Activated effector memory CD4-positive, alpha-beta T cell treated with anti-CD3 and anti-CD28 coated beads, Interleukin-2, amount 50 U/mL, for 16 hours (primary cell): ENCODE data around the gene CEP68.
A peak's percentile ranks its signal among the peaks of the same experiment; 100 is the strongest.

ENCODE experiments used
- DNase-seq: peaks from one replicate; pipeline ENCODE4 v3.0.0-alpha.2; 2020

Gene CEP68

GRCh38 chr2:65059071-65059470 is 2.9 kb downstream of the CEP68 start:
- no peak for DNase-seq

GRCh38 chr2:65061146-65061909 is 5.1 kb downstream of the CEP68 start:
- no peak for DNase-seq

GRCh38 chr2:65061910-65062339 is 5.7 kb downstream of the CEP68 start:
- DNase-seq, result no peak

- DNase-seq, result no peak
Measured at GRCh38 chr2:65062843-65063825, 6.9 kb downstream of the CEP68 start.

- DNase-seq, result peak; percentile 67
Measured at GRCh38 chr2:65064728-65065552, 8.7 kb downstream of the CEP68 start.

GRCh38 chr2:65067806-65068553 is 11.8 kb downstream of the CEP68 start:
- DNase-seq, result no peak

DNA sequence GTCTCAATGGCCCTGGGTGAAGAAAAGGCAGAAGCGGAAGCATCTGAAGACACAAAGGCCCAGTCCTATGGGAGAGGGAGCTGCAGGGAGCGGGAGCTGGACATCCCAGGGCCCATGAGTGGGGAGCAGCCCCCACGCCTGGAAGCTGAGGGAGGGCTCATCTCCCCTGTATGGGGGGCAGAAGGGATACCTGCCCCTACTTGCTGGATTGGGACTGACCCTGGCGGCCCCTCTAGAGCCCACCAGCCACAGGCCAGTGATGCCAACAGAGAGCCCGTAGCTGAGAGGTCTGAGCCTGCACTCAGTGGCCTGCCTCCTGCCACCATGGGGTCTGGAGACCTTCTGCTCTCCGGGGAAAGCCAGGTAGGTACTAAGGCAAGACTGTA is 13.2 kb downstream of the CEP68 start:
- no peak for DNase-seq

DNA sequence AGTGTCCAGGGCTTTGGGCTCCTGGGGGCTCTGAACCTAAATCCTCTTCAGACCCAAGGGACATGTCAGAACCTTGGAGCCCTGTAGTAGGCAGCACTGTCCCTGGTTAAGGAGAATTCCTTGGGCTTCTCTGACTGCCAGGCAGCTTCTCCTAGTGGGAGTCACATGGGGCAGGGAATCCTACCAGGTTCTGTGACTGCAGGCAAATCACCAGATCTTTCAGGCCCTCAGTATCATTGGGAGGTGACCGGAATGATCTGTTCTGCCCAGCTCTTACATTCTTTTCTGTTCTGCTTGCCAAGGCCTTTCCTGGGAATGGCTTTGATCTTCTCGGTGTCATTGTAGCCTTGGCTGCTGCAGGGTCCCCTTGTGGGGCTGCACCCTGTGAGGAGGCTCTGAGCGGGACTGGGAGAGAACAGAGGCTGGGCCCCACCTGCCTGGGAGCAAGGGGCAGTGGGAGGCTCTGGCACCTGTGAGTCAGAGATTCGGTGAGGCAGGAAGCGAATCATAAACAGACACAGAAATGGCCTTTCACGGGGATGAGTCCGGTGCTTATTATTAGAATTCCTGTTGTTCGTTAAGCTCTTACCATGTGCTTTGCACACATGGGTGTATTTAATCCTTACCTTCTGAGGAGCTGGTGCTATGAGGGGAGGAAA is 14.1 kb downstream of the CEP68 start:
- peak; percentile 61 for DNase-seq

GRCh38 chr2:65070856-65071255 is 14.6 kb downstream of the CEP68 start:
- DNase-seq, result peak; percentile 52

- DNase-seq, result peak; percentile 47
Measured at GRCh38 chr2:65071499-65072180, 15.4 kb downstream of the CEP68 start.

DNA sequence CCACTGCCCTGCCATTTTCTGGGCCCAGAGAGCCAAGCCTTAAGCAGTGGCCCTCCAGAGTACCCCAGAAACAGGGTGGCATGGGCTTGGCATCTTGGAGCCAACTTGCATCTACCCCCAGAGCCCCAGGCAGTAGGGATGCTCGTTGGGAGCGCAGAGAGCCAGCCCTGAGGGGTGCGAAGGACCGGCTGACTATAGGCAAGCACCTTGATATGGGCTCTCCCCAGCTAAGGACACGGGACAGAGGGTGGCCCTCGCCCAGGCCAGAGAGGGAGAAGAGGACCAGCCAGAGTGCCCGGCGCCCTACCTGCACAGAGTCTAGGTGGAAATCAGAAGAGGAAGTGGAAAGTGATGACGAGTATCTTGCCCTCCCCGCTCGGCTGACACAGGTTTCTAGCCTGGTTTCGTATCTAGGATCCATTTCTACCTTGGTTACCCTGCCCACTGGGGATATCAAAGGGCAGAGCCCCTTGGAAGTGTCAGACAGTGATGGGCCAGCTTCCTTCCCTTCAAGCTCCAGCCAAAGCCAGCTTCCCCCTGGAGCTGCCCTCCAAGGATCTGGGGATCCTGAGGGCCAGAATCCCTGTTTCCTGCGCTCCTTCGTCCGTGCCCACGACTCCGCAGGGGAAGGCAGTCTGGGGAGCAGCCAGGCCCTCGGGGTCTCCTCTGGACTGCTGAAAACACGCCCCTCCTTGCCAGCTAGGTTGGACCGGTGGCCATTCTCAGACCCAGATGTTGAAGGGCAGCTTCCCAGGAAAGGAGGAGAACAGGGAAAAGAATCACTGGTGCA is 16.2 kb downstream of the CEP68 start:
- DNase-seq, result peak; percentile 45

DNA sequence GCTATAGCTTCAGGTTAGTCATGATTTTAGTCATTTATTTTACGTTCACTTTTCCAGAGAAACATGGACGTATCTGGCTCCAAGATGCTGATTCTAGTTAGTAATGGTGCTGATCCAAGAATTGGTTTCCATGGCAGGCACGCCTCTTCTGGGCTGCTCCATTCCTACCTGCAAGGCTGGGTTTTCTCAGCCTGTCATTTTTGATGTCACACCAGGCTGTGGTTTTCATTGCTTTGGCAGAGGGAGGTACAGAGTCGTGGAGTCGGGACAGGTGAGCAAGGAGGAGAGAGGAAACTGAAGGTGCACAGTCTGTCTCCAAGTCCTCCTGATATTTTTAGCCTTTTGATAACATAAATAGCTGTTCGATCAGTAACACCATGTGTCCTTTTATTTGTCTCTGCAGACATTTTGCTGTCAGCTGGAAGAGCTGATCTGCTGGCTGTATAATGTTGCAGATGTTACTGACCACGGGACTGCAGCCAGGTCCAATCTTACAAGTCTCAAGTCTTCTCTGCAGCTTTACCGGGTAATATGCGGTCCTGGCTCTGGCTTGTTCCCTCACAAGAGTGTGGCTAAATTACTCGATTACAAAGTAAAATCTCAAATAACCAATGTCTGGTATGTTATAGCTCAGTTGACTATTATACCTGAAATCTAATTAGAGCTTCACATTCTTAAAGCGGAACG is 17.8 kb downstream of the CEP68 start:
- DNase-seq, result peak; percentile 36

GRCh38 chr2:65075176-65075575 is 19.0 kb downstream of the CEP68 start:
- no peak for DNase-seq

DNA sequence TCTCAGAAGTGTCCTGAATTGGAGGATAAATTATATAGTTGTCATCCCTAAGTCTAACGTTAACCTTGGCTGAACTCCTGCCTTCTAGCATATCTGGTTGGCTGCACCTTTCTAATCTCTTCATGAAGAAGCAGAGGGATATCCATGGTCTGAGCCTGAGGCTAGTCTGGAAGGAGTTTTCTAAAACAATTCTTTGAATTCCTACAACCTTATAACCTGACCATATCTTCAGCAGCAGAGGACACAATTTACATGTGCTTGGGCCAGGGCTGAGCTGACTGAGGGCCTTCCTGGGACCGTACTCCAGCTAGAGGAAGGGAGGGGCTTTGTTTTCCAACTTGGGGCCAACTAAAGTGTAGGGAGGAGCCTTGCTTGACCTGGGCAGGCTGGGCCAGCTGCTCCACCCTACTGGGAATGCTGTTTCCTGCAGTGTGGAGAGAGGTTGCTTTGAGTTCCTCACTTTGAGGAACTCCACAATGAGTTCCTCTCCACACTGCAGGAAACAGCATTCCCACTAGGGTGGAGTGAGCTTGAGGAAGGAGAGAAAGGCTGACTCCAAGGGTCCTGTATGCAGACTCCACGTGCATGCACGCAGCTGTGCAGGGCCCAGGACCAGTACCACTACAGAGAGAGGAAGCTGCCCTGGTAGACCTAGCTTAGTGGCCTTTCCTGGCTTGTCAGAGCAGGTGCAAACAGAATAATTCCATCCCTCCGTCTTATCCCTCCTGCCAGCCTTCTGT is 19.6 kb downstream of the CEP68 start:
- DNase-seq, result peak; percentile 43

DNA sequence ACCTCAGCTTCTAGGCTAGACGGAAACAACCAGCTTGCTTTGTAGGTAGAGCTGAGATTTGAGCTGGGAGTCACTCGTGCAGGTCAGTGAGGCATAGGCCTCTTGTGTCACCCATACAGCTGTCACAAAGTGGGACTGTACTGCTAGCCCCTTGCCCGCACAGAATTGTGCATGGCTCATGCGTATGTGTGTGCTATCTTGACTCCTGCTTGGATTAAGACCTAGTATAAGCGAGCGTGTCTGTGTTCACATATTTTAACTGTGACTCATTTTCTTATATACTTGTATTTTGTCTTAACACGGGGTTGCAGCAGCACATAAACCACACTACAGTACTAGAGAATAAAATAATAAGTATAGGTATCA is 20.1 kb downstream of the CEP68 start:
- peak; percentile 37 for DNase-seq

DNA sequence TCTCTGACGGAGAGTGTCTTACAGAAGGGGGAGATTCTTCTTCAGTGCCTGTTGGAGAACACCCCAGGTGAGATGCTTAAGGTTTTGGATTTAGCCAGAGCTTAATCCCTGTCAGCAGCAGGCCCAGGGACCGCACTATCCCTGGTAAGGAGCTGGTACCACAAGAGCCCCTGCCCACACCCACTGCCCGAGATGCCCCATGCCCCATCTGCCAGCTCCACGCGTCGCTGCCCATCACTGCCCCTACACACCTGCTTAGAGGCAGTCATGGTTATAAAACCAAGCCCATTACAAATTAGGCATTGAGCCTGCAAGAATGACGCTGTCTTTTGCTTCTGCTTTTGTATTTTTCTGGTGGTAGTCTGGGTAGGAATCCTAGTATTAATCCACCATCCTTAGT is 21.7 kb downstream of the CEP68 start:
- DNase-seq, result peak; percentile 52

DNA sequence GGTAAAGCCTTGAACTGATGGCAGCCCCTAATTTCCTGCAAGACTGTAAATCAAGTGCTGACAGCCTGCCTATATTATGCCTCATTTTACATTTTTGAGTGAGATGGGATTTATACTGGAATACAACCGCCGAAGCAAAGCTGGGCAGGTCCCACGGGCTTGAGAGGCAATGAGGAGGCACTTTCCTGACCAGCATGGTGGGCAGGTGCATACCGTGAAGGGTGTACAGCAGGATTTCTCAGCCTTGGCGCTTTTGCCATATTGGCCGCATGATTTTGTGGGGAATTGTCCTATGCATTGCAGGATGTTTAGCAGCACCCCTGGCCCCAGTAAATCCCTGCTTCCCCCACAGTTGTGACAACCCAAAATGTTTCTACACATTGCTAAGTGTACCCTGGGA is 22.8 kb downstream of the CEP68 start:
- no peak for DNase-seq

GRCh38 chr2:65081232-65081685 is 25.0 kb downstream of the CEP68 start:
- no peak for DNase-seq

DNA sequence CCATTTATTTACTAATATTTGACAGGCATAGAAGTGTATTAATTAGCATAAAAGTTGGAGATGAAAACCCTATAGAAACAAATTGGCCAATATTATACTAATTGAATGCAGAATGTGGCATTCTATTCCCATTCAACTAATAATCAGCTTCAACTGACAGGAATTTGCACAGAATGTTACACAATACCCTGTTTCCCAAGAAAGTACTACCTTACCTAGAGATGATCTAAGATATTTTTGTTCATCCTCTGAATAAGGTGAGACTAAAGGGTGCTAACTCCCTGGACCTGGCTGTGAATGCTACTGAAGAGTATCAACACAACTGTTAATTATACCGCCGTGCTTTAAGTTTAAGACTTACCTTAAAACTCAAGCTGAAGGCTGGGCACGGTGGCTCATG is 28.9 kb downstream of the CEP68 start:
- DNase-seq, result no peak
